HG03196 (cell line): ENCODE data around the gene MGAT3.
"Not testable (repeated sequence)": the region's sequence is repeated elsewhere in the genome, so short reads cannot be mapped to it uniquely, and the experiment has no call there.

Experiments
- ATAC-seq: cut with Tn5 transposase; IDR thresholded peaks from one replicate; pipeline ENCODE4 v1.9.1; 2021; ENCODE audit not compliant: unreplicated experiment

The MGAT3 gene

GRCh38 chr22:39510529-39511149 lies 53.8 kb downstream of the MGAT3 start:
- ATAC-seq, result no peak

- no peak for ATAC-seq
These were observed 54.4 kb downstream of the MGAT3 start for GRCh38 chr22:39511226-39511625.

- ATAC-seq, result no peak
These were observed 55.2 kb downstream of the MGAT3 start for GRCh38 chr22:39512026-39512425.

GRCh38 chr22:39513791-39514190 lies 57.0 kb downstream of the MGAT3 start:
- ATAC-seq, result no peak

GRCh38 chr22:39514373-39514973 lies 57.7 kb downstream of the MGAT3 start:
- no peak for ATAC-seq

GRCh38 chr22:39515266-39516050 lies 58.6 kb downstream of the MGAT3 start:
- no peak for ATAC-seq

GRCh38 chr22:39517470-39517869 lies 60.7 kb downstream of the MGAT3 start:
- ATAC-seq, result no peak

- no peak for ATAC-seq
These were observed 61.5 kb downstream of the MGAT3 start for GRCh38 chr22:39518144-39518786.

GRCh38 chr22:39518996-39519680 lies 62.3 kb downstream of the MGAT3 start:
- ATAC-seq, result no peak

- peak; percentile 77 for ATAC-seq
These were observed 62.9 kb downstream of the MGAT3 start for GRCh38 chr22:39519681-39520225.

- ATAC-seq, result peak; percentile 49
These were observed 63.7 kb downstream of the MGAT3 start, which contains the start of gene ATF4 for GRCh38 chr22:39520226-39521105. Gene ATF4 (plus strand): TSS chr22:39520562. CDS start chr22:39521446, 884 bp downstream.

GRCh38 chr22:39521106-39521885 lies 64.5 kb downstream of the MGAT3 start:
- ATAC-seq, result not testable (repeated sequence)

- not testable (repeated sequence) for ATAC-seq
These were observed 65.3 kb downstream of the MGAT3 start for GRCh38 chr22:39522091-39522490.

GRCh38 chr22:39522567-39523300 lies 65.9 kb downstream of the MGAT3 start:
- ATAC-seq, result no peak

GRCh38 chr22:39524089-39524752 lies 67.4 kb downstream of the MGAT3 start:
- ATAC-seq, result no peak

- no peak for ATAC-seq
These were observed 68.2 kb downstream of the MGAT3 start for GRCh38 chr22:39524753-39525657.

GRCh38 chr22:39525658-39525975 lies 68.8 kb downstream of the MGAT3 start:
- ATAC-seq, result no peak
